Transverse colon (tissue), 3 donors: Measurements from ENCODE around the gene PPM1F.

Experiments
- CTCF ChIP-seq, 5 experiments: fragments of 200-600 bp in 3 of 5; fragments of 450-650 bp in 2 of 5; sonication (generic) in 3 of 5; IDR thresholded peaks; 1 replicate in 2 of 5; 2 replicates in 3 of 5; pipeline ENCODE4 v1.5.1; 2016 to 2017; ENCODE audit warnings: antibody characterized with exemption in 5 of 5, inconsistent platforms in 3 of 5, mild to moderate bottlenecking in 2 of 5, moderate library complexity in 1 of 5
- EP300 ChIP-seq: sonication (generic); formaldehyde crosslinking; IDR thresholded peaks from one replicate; pipeline ENCODE4 v1.6.1; 2017; ENCODE audit warnings: antibody characterized with exemption, low read depth
- POLR2A ChIP-seq: fragments of 450-650 bp; IDR thresholded peaks from one replicate; pipeline ENCODE4 v1.6.1; 2016; ENCODE audit warnings: antibody characterized with exemption, mild to moderate bottlenecking, moderate library complexity

GRCh38 chr22:21963286-21963685 lies 10.6 kb upstream of the PPM1F start:
- TF ChIP-seq CTCF (IDR thresholded peaks at IDR 0.05) (no peak), POLR2A (no peak), EP300 (no peak)
